ENCODE measurements around the gene SELENOM. TPM values are rescaled to one million over a fixed set of nuclear protein-coding genes. Genes with fewer than 3 reads are reported as not detected.

The SELENOM gene
- total and polyA plus RNA-seq, 2 of the 8 experiments (the other 6 are each of a cell fraction or from before 2014, with no cell fraction given): 22.7 to 40.0 TPM

DNA sequence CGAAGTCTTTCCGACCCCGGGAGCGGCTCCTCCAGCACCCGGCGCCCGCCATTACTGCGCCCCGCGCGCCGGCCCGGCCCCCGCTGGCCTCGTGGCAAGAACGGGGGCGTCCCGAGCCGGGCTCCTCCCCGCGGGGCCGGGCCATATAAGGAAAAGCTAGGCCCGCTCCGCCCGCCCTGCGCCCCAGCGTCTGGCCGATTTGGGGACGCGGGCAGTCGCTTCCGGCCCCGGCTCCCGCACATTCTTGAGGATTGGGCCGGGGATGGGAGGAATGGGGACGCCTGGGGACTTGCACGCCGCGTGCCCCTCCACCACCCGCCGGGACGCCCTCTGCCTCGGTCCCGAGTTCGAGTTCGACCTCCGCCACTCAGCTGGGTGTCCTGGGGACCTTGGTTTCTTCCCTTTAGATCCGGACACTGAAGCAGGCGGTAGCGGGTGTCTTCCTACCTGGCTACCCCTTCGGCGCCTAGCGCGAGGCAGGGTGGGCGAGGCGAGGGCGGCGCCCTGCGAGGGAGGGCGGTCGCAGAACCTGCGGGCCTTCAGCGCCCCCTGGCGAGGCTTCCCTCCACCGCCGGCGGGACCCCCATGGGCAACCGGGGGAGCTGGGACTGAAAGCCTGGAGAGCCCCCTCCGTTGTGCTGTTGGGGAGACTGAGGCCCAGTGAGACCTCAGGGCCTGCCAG, 22.4 kb downstream of the SELENOM start (continued):
- no peak for TF ChIP-seq CHD7 (IDR thresholded peaks at IDR 0.05; ENCODE audit: insufficient replicate concordance, low read length)
- no peak for TF ChIP-seq BCL11A (IDR thresholded peaks at IDR 0.05; ENCODE audit: low read depth in 2 of 2, low read length in 2 of 2)
- peak; percentile 84 for TF ChIP-seq PHF8 (conservative IDR thresholded peaks at IDR 0.05; ENCODE audit: low read depth, low read length)
- peak; percentile 66; the same call in 1 of the 2 replicates for TF ChIP-seq ATF2 (IDR thresholded peaks at IDR 0.05; ENCODE audit: low read length)
- no peak for TF ChIP-seq NANOG (IDR thresholded peaks at IDR 0.05; ENCODE audit: insufficient read depth, low read depth, low read length, poor library complexity, severe bottlenecking)
- peak; percentile 48; the same call in 1 of the 2 replicates for TF ChIP-seq KDM1A (IDR thresholded peaks at IDR 0.05; ENCODE audit: borderline replicate concordance, low read length)
- TF ChIP-seq HDAC2 (IDR thresholded peaks at IDR 0.05; ENCODE audit: borderline replicate concordance in 1 of 2, low read depth in 2 of 2, low read length in 2 of 2): no peak
- TF ChIP-seq SP2 (IDR thresholded peaks at IDR 0.05; ENCODE audit: low read length): no peak
